Measurements from ENCODE around the gene GRIK3. TPM values are rescaled to one million over a fixed set of nuclear protein-coding genes. Genes with fewer than 3 reads are reported as not detected.
A peak's percentile ranks its signal among the peaks of the same experiment; 100 is the strongest.

GRIK3 gene
- total and polyA plus RNA-seq, 2 experiments from 2014 or later = 0.31 to 2.9 TPM

DNA sequence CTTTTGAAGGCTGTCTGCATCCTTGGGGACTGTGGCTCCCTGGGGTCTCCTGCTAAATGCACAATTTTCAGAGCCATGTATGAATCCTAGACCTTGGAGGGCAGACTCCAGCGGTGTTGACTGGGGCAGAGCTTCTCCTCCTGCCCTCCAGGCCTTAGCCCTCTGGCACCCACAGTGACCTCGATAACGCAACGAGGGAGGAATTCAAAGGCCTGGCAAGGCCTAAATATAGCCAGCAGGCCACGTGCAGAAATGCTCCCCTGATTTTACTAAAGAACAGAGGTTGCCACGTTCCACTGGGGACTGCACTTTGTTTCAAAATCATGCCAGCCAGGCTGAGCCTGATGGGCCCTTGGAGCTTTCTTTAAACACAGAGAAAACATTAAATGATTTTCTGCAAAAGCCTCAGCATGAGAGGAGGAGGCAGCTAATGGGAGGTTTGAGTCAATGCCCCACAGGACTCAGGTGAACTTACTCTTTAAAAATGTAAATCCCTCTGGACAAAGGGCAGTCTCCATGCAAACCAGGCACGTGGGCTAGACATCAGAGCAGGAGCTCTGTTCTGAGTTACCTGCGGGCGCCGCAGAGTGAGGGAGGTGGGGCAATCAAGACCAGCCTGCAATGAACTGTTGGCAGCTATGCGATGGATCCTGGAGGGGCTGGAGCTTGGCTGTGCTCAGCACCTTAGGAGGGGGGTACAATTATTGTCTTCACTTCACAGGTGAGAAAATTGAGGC is 28.0 kb downstream of the GRIK3 start:
- no peak overlapping the region for H3K4me2 ChIP-seq
- H3F3A ChIP-seq (replicated peaks; ENCODE audit: low read depth) = no peaks in the 10 kb centered on the region
- H3K4me1 Mint-ChIP-seq = peaks cover 49% of the 10 kb centered on the region
- no peaks in the 10 kb centered on the region for H3K9me3 Mint-ChIP-seq
- no peak for DNase-seq (ENCODE audit: low spot score)
- H3K79me2 ChIP-seq (replicated peaks; ENCODE audit: insufficient read depth) = no peaks in the 10 kb centered on the region
- no peak for TF ChIP-seq POLR2AphosphoS5 (IDR thresholded peaks at IDR 0.05; ENCODE audit: low read depth)
- TF ChIP-seq EZH2phosphoT487 (IDR thresholded peaks at IDR 0.05; ENCODE audit: unreplicated experiment) = no peak
- TF ChIP-seq ZNF331 (CRISPR knock-in tag; IDR thresholded peaks at IDR 0.05; ENCODE audit: low read depth) = no peak
- TF ChIP-seq, protein P1, sequence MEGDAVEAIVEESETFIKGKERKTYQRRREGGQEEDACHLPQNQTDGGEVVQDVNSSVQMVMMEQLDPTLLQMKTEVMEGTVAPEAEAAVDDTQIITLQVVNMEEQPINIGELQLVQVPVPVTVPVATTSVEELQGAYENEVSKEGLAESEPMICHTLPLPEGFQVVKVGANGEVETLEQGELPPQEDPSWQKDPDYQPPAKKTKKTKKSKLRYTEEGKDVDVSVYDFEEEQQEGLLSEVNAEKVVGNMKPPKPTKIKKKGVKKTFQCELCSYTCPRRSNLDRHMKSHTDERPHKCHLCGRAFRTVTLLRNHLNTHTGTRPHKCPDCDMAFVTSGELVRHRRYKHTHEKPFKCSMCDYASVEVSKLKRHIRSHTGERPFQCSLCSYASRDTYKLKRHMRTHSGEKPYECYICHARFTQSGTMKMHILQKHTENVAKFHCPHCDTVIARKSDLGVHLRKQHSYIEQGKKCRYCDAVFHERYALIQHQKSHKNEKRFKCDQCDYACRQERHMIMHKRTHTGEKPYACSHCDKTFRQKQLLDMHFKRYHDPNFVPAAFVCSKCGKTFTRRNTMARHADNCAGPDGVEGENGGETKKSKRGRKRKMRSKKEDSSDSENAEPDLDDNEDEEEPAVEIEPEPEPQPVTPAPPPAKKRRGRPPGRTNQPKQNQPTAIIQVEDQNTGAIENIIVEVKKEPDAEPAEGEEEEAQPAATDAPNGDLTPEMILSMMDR (conservative IDR thresholded peaks at IDR 0.05; ENCODE audit: low read depth in 2 of 2) = no peak
- no peak for TF ChIP-seq ZNF114 (CRISPR knock-in tag; IDR thresholded peaks at IDR 0.05)
- TF ChIP-seq, protein P2, sequence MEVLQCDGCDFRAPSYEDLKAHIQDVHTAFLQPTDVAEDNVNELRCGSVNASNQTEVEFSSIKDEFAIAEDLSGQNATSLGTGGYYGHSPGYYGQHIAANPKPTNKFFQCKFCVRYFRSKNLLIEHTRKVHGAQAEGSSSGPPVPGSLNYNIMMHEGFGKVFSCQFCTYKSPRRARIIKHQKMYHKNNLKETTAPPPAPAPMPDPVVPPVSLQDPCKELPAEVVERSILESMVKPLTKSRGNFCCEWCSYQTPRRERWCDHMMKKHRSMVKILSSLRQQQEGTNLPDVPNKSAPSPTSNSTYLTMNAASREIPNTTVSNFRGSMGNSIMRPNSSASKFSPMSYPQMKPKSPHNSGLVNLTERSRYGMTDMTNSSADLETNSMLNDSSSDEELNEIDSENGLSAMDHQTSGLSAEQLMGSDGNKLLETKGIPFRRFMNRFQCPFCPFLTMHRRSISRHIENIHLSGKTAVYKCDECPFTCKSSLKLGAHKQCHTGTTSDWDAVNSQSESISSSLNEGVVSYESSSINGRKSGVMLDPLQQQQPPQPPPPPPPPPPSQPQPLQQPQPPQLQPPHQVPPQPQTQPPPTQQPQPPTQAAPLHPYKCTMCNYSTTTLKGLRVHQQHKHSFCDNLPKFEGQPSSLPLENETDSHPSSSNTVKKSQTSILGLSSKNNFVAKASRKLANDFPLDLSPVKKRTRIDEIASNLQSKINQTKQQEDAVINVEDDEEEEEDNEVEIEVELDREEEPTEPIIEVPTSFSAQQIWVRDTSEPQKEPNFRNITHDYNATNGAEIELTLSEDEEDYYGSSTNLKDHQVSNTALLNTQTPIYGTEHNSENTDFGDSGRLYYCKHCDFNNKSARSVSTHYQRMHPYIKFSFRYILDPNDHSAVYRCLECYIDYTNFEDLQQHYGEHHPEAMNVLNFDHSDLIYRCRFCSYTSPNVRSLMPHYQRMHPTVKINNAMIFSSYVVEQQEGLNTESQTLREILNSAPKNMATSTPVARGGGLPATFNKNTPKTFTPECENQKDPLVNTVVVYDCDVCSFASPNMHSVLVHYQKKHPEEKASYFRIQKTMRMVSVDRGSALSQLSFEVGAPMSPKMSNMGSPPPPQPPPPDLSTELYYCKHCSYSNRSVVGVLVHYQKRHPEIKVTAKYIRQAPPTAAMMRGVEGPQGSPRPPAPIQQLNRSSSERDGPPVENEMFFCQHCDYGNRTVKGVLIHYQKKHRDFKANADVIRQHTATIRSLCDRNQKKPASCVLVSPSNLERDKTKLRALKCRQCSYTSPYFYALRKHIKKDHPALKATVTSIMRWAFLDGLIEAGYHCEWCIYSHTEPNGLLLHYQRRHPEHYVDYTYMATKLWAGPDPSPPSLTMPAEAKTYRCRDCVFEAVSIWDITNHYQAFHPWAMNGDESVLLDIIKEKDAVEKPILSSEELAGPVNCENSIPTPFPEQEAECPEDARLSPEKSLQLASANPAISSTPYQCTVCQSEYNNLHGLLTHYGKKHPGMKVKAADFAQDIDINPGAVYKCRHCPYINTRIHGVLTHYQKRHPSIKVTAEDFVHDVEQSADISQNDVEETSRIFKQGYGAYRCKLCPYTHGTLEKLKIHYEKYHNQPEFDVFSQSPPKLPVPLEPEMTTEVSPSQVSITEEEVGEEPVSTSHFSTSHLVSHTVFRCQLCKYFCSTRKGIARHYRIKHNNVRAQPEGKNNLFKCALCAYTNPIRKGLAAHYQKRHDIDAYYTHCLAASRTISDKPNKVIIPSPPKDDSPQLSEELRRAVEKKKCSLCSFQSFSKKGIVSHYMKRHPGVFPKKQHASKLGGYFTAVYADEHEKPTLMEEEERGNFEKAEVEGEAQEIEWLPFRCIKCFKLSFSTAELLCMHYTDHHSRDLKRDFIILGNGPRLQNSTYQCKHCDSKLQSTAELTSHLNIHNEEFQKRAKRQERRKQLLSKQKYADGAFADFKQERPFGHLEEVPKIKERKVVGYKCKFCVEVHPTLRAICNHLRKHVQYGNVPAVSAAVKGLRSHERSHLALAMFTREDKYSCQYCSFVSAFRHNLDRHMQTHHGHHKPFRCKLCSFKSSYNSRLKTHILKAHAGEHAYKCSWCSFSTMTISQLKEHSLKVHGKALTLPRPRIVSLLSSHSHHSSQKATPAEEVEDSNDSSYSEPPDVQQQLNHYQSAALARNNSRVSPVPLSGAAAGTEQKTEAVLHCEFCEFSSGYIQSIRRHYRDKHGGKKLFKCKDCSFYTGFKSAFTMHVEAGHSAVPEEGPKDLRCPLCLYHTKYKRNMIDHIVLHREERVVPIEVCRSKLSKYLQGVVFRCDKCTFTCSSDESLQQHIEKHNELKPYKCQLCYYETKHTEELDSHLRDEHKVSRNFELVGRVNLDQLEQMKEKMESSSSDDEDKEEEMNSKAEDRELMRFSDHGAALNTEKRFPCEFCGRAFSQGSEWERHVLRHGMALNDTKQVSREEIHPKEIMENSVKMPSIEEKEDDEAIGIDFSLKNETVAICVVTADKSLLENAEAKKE (CRISPR knock-in tag; IDR thresholded peaks at IDR 0.05) = no peak
- TF ChIP-seq, protein P3, sequence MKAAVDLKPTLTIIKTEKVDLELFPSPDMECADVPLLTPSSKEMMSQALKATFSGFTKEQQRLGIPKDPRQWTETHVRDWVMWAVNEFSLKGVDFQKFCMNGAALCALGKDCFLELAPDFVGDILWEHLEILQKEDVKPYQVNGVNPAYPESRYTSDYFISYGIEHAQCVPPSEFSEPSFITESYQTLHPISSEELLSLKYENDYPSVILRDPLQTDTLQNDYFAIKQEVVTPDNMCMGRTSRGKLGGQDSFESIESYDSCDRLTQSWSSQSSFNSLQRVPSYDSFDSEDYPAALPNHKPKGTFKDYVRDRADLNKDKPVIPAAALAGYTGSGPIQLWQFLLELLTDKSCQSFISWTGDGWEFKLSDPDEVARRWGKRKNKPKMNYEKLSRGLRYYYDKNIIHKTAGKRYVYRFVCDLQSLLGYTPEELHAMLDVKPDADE (IDR thresholded peaks at IDR 0.05) = no peak
- peaks cover 5% of the 10 kb centered on the region for H3K27me3 Mint-ChIP-seq (ENCODE audit: insufficient read depth, low read depth, poor library complexity)
- H2AFZ ChIP-seq = no peak overlapping the region
- no peaks in the 10 kb centered on the region for H3K9me2 ChIP-seq (ENCODE audit: insufficient read depth)
- no peaks in the 10 kb centered on the region for H4K20me1 ChIP-seq (replicated peaks; ENCODE audit: insufficient read depth)
- no peak overlapping the region for H3K4me3 ChIP-seq
- no peak overlapping the region for H3K27ac ChIP-seq (ENCODE audit: low read depth)
- no peaks in the 10 kb centered on the region; the same call in 2 of the 3 replicates for H3K36me3 Mint-ChIP-seq (ENCODE audit: low read depth)
- peak; percentile 72 for ATAC-seq
- H3K27ac Mint-ChIP-seq = no peak overlapping the region
- H3K36me3 ChIP-seq (ENCODE audit: insufficient read depth) = no peaks in the 10 kb centered on the region
- peaks cover 13% of the 10 kb centered on the region for H3K4me1 ChIP-seq (ENCODE audit: insufficient read depth)
- no peaks in the 10 kb centered on the region for H3K27me3 ChIP-seq (ENCODE audit: insufficient read depth)
- H3K4me3 Mint-ChIP-seq = no peak overlapping the region
